SU-DHL-6 (cell line): Measurements from ENCODE around the gene ABCG4.

Experiments
- EZH2phosphoT487 ChIP-seq: fragments of 200-600 bp; sonication (generic), shearing (Covaris generic); conservative IDR thresholded peaks from 2 replicates; pipeline ENCODE4 v1.6.1; 2018; ENCODE audit warnings: mild to moderate bottlenecking, antibody characterized with exemption, low read length, moderate library complexity, mixed read lengths
- TF ChIP-seq, protein P1 (sequence below): fragments of 200-600 bp; sonication (generic); IDR thresholded peaks from one replicate; pipeline ENCODE4 v1.5.1; 2017; ENCODE audit warnings: antibody characterized with exemption, mild to moderate bottlenecking, low read length, moderate library complexity; ENCODE audit not compliant: insufficient read depth, poor library complexity, severe bottlenecking

DNA sequence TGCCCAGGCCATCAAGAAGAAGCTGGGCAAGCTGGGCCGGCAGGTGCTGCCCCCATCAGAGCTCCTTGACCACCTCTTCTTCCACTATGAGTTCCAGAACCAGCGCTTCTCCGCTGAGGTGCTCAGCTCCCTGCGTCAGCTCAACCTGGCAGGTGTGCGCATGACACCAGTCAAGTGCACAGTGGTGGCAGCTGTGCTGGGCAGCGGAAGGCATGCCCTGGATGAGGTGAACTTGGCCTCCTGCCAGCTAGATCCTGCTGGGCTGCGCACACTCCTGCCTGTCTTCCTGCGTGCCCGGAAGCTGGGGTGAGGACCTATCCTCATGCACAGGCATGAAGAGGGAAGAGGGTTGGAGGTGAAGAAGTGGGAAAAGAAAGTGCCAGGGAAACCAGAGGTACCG lies 31.1 kb downstream of the ABCG4 start:
- TF ChIP-seq, protein P1, sequence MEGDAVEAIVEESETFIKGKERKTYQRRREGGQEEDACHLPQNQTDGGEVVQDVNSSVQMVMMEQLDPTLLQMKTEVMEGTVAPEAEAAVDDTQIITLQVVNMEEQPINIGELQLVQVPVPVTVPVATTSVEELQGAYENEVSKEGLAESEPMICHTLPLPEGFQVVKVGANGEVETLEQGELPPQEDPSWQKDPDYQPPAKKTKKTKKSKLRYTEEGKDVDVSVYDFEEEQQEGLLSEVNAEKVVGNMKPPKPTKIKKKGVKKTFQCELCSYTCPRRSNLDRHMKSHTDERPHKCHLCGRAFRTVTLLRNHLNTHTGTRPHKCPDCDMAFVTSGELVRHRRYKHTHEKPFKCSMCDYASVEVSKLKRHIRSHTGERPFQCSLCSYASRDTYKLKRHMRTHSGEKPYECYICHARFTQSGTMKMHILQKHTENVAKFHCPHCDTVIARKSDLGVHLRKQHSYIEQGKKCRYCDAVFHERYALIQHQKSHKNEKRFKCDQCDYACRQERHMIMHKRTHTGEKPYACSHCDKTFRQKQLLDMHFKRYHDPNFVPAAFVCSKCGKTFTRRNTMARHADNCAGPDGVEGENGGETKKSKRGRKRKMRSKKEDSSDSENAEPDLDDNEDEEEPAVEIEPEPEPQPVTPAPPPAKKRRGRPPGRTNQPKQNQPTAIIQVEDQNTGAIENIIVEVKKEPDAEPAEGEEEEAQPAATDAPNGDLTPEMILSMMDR: no peak
- no peak for TF ChIP-seq EZH2phosphoT487
